HG03280 (cell line): Measurements from ENCODE around the gene RLIM.

Experiments used
- ATAC-seq: cut with Tn5 transposase; IDR thresholded peaks from one replicate; pipeline ENCODE4 v1.9.1; 2021; ENCODE audit warnings: mild to moderate bottlenecking, moderate library complexity; ENCODE audit not compliant: unreplicated experiment

The RLIM gene

DNA sequence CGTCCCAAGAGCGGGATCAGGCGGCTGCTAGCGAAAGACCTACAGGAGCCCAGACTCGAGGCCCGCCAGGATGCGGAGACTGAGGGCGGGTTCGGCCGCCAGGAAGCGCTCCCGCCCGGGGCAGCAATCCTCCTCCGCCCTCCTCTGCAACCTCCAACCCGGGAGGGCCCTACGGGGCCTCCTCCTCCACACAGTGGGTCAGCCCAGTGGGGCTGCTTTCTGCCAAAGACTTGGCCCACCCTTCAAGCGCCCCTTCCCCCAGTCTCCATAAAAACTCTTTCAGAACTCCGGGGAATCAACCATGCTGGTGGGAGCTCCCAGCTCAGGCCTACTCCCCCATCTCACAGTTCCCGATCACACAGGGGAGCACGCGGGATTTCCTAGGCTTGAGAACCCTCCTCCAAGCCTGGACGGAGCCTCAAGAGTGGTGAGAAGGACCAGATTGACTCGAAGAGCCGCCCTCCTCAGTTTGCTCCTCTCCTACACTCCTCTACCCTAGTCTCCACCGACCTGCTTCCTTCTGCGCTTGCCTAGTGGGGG, 77.5 kb downstream of the RLIM start:
- no peak for ATAC-seq

DNA sequence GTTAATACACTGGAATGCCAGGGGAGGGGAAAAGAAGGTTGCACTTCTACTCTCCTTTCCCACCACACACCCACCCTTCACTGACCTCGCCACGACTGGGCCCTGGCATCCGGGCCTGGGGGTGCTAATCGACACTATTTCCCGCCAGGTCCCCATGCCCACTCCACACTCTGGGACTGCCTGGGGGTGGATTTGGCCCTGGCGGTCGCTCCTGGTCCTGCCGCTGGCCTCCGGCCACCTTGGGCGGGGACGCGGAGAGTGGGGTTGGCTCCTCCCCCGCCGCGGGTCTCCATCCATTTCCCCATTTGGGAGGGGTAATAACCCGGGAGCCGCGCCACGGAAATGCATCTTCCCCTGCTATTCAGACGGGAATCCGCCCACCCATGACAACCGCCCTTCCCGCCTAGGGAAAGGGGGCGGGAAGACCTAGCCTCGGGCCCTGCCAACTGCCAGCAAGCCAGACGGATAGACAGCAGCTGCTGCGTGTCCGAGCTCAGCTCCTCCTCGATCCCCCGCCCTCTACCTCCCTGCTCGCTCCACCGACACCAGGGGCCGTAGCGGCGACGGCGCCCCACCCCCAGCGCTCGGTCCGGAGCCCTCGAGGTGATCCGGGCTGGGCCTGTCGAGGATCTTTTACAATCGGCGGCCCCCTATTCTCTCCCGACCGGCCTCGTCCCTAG, 78.1 kb downstream of the RLIM start:
- peak; percentile 63 for ATAC-seq

DNA sequence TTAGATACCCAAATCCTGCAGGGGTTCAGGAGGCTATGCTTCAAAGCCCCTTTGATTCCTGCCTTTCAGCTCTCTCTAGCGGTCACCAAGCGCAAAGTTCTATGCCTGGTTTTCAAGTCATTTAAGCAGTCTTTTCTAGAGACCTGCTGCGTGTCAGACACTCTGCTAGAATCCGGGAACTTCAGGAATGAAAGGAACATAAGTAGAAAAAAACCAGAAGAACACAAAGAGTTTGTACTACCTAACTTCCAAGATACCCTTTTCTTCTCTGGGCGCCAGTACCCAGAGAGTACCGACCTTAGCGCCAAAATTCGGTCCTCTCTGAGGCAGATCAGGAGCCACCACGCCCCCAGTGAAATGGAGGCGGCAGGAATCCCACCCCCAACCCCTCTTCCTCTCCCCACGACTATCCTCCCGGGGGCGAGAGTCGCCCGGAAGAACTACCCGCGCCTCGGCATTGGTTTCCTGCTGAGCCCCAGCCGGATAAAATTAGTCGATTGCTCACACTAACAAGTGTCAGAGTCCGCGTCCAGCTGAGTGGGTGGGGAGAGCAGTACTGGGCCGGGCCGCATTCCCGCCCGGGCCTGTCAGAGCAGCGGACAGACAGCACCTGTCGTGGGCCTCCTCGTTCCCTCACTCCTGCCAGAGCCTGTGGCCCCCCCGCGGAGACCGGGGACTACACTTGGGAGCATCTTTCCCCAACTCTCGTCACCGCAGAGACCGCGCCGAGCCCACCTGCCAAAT, 78.8 kb downstream of the RLIM start:
- ATAC-seq = peak; percentile 43
